AG08396 (cell line): ENCODE results near the gene SLC9C2.
"Not testable (repeated sequence)": the region's sequence is repeated elsewhere in the genome, so short reads cannot be mapped to it uniquely, and the experiment has no call there.

Experiments
- DNase-seq: peaks from one replicate; pipeline ENCODE4 v3.0.0; 2012; ENCODE audit warnings: low spot score, mixed read lengths

The SLC9C2 gene

DNA sequence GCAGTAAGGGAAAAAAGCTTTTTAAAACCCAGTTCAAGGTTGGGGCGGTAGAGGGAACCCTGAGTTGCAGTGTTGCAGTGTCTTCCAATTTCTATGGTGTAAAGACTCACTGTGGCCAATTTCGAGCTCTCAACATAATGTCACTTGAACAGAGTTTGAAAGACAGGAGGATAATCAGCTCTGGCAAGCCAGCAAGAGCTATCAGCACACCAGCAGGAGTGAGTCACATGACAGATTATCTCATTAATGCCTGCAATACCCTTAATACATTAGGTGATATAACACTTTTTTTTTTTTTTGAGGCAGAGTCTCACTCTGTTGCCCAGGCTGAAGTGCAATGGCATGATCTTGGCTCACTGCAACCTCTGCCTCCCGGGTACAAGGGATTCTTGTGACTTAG, 22.8 kb downstream of the SLC9C2 start:
- DNase-seq: no peak

DNA sequence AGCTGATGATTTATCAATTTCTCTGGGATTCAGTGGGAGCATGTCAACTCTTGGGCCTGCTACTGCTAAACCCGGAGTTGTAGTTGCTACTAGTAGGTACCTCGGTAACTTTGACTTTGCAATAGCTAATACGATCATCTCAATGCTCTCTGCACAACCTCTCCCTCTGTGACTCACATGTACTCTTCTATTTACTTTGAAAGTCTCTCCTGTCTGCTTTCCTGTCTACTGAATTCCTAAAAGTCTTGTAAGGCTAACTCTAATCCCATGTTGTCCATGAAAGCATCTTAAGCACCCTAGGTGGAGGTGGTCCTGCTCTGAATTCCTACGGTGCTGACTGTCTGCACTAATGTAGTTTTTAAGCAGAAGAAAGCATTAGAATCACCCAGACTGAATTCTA, 29.3 kb downstream of the SLC9C2 start:
- DNase-seq: no peak

DNA sequence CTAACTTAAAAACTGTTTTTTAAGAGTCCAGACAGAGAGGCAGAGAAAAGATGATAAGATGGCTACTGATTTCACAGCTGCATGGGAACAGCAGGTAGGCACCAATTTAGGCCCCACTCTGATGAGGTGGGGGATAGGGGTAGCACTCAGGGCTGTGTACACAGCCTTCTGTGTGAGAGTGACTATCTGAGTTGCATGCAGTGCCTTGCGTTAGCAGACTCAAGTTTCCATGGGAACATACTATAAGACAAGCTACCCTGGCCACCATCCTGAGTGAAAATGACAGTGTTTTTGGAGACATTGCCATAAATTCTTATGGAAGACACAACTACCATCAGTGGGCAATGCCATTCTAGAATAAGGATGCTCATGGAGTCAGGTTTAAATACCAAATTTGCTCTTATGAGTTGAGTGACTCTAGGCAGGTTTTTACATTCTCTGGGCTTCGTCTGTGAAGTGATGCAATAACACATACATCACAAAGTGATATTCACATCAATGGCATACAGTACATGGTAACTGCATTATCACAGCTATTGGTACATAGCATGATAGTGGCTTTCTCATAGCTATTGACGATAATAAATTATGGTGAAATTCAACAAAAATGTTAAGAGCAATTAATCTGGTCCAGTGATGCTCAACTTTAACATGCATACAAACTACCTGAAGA, 30.5 kb downstream of the SLC9C2 start:
- DNase-seq: no peak

GRCh38 chr1:173570370-173571007, 32.4 kb downstream of the SLC9C2 start:
- no peak for DNase-seq

- DNase-seq: no peak
These were observed 34.4 kb downstream of the SLC9C2 start for GRCh38 chr1:173568483-173568882.

GRCh38 chr1:173563846-173564245, 39.0 kb downstream of the SLC9C2 start:
- not testable (repeated sequence) for DNase-seq

GRCh38 chr1:173562813-173563212, 40.1 kb downstream of the SLC9C2 start:
- no peak for DNase-seq

GRCh38 chr1:173561263-173561662, 41.6 kb downstream of the SLC9C2 start:
- DNase-seq: no peak

GRCh38 chr1:173560285-173560880, 42.5 kb downstream of the SLC9C2 start:
- DNase-seq: no peak

- no peak for DNase-seq
These were observed 47.1 kb downstream of the SLC9C2 start for GRCh38 chr1:173555651-173556305.

DNA sequence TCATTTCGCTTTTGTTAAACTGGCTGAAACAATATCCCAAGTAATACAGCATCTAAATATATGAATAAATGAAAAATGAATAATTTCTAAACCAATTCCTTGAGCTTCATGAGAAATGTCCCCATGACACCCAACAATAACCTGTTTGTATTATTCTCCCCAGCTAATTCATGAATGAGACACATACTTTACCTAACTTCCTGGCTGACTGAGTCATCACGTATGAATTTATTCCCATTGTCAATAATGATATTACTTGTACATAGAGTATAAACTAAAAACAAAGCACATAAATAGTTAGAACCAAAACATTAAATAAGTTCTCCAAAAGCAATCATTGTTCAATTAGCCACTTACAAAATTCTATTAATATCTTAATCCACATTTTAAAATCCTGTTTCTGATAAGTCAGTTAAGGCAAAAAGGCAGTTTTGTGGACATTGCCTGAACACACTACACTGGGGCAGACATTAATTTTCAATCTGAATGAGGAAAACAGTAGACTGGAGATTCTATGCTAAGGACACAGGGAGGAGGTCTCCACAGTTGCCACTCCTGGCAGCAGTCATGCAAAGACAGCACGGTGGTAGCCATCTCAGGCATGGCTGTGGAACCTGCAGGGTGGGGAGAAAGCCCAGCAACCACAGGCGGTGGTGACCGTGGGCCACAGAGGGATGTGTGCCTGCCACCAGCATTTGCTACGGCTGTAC, 48.2 kb downstream of the SLC9C2 start:
- no peak for DNase-seq

DNA sequence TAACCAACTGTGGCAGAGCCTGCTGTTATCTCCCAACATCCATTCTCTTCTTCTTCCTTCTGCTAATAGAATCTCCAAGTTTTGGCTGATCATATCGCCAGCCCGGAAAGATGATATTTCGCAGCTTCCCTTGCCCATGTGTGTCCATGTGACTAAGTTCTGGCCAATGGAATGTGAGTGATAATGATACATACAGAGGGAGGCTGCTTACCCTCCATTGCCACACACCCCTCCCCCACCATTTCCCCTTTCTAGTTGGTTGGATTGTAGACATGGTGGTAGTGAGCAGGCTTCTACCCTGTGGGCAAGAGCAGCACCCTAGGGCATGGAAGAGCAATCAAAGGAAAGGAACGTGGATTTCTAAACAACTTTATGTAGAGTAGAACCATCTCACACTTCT, 48.8 kb downstream of the SLC9C2 start:
- no peak for DNase-seq

DNA sequence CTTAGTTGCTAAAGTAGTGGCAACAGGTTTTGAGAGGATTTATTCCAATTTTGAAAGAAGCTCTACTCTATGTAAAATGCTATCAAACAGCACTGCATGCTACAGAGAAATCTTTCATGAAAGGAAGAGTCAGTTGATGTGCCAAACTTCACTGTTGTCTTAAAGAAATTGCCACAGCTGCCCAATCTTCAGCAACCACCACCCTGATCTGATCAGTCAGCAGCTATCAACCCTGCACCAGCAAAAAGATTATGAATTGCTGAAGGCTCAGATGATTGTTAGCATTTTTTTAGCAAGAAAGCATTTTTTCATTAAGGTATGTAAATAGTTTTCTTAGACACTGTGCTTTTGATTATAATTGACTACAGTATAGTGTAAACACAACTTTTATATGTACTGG, 49.6 kb downstream of the SLC9C2 start:
- DNase-seq: no peak

DNA sequence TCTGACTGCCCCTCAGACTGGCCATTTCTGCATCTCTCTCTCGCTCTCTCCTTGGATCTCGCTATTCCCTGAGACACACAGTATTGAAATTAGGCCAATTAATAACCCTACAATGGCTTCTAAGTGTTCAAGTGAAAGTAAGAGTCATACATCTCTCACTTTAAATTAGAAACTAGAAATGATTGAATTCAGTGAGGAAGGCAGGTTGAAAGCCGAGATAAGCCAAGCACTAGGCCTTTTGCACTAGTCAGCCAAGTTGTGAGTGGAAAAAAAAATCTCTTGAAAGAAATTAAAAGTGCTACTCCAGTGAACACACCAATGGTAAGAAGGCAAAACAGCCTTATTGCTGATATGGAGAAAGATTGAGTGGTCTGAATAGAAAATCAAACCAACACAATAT, 51.2 kb downstream of the SLC9C2 start:
- DNase-seq: no peak

- DNase-seq: no peak
These were observed 53.1 kb downstream of the SLC9C2 start for GRCh38 chr1:173549813-173550212.

- DNase-seq: no peak
These were observed 57.2 kb downstream of the SLC9C2 start for GRCh38 chr1:173545688-173546087.

DNA sequence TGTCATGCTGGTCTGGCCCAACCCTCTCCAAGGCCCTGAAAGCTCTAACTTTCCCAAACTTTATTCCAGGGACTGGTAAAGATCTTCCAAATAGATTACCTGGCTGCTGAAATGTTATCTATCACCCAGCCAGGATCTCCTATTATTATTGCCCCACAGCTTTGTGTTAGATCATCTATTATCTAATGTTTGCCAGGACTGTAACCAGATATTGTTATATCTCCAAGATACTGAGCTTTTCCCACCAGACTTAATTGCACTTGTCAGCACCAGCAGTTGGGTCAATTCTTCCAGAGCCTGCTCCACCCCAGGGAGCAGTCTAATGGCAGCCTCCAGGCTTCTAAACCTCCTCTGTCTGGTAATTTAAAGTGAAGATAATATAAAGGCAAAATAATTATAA, 66.6 kb downstream of the SLC9C2 start:
- DNase-seq: no peak

- DNase-seq: no peak
These were observed 70.6 kb downstream of the SLC9C2 start for GRCh38 chr1:173532237-173532636.

- DNase-seq: no peak
These were observed 71.8 kb downstream of the SLC9C2 start for GRCh38 chr1:173530795-173531693.

DNA sequence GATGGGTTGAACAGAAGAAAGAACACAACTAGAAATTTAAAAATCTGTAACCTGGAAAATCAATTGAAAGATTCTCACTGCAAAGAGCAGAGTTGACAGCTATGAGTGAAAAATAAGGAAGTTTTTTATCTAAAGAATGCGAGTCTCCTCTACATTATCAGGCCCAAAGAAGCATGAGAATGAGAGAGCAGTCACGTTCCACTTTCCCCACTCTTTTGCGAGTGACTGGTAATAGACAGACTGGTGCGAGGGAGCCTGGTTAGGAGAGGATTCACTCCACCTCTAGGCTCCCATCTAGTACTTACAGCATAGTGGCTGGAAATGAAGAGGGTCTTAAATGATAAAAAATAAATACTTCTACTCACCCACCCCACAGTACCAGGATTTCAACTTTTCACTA, 73.8 kb downstream of the SLC9C2 start:
- DNase-seq: no peak

GRCh38 chr1:173527151-173527826, 75.6 kb downstream of the SLC9C2 start:
- DNase-seq: no peak
